K562 (cell line): Measurements from ENCODE around the gene BZW2. TPM values are rescaled to one million over a fixed set of nuclear protein-coding genes. Genes with fewer than 3 reads are reported as not detected.

ENCODE experiments used
- ATAC-seq: fragments of 200-7000 bp; cut with Tn5 transposase; 3 replicates; pipeline ENCODE4 v1.9.1; 2020; ENCODE audit warnings: moderate library complexity
- BruUV-seq: library from RNA; stranded (reverse); fragments of 400-500 nt; replicated peaks from 2 replicates; lab custom pipeline; 2021; lab: Mats Ljungman, UMichigan
- CTCF ChIA-PET: fragments of 300-600 bp; formaldehyde crosslinking; extraction: SDS; loops from one replicate; lab custom pipeline; 2021; ENCODE audit warnings: low intra/inter-chr PET ratio; lab: Yijun Ruan, JAX
- POLR2A ChIA-PET: fragments of 300-600, 350-650 bp; sonication (Branson Sonifier 250); formaldehyde crosslinking; extraction: SDS; loops from one replicate; lab custom pipeline; 2021; ENCODE audit warnings: antibody characterized with exemption, inconsistent platforms; lab: Yijun Ruan, JAX
- DNase-seq, 4 experiments: peaks; one replicate each; pipeline versions ENCODE4 v3.0.0 to v3.0.0-alpha.2; 2011 to 2018; ENCODE audit warnings: low spot score in 3 of 4, mixed read lengths in 3 of 4; ENCODE audit errors: extremely low read depth in 1 of 4
- FAIRE-seq: peaks from 2 replicates; lab custom pipeline; 2011; peaks lifted over from hg19 to GRCh38; lab: Jason Lieb, UNC
- H2AFZ ChIP-seq: 2 replicates; pipeline ENCODE4 v1.6.0; 2011; ENCODE audit warnings: low read depth, low read length, control low read depth, inconsistent platforms
- H3K27ac ChIP-seq: fragments of 200-600 bp; 3 replicates; pipeline ENCODE4 v1.8.0; 2011; ENCODE audit warnings: low read depth, mild to moderate bottlenecking, control low read depth, inconsistent platforms, low read length, moderate library complexity, mixed read lengths; ENCODE audit errors: extremely low read depth
- H3K27me3 ChIP-seq, 2 experiments: fragments of 300-600 bp in 1 of 2; 2 replicates in 1 of 2; 3 replicates in 1 of 2; pipeline versions ENCODE4 v1.6.0 to v1.8.0; 2011; ENCODE audit warnings: inconsistent platforms in 2 of 2, low read length in 2 of 2, mild to moderate bottlenecking in 1 of 2, mixed read lengths in 1 of 2, moderate library complexity in 1 of 2; ENCODE audit not compliant: control insufficient read depth in 2 of 2, insufficient read depth in 2 of 2
- H3K36me3 ChIP-seq: fragments of 300-600 bp; 3 replicates; pipeline ENCODE4 v1.8.0; 2011; ENCODE audit warnings: mild to moderate bottlenecking, low read length, inconsistent platforms; ENCODE audit not compliant: control insufficient read depth, insufficient read depth
- H3K4me1 ChIP-seq, 2 experiments: fragments of 200-600 bp in 1 of 2; replicated peaks in 1 of 2; 2 replicates in 1 of 2; 3 replicates in 1 of 2; pipeline versions ENCODE4 v1.5.1 to v1.8.0; 2011; ENCODE audit warnings: inconsistent platforms in 2 of 2, low read length in 2 of 2, mild to moderate bottlenecking in 1 of 2, mixed read lengths in 1 of 2, moderate library complexity in 1 of 2; ENCODE audit not compliant: control insufficient read depth in 2 of 2, insufficient read depth in 2 of 2
- H3K4me2 ChIP-seq: 2 replicates; pipeline ENCODE4 v1.6.1; 2011; ENCODE audit warnings: low read length, control low read depth, inconsistent platforms, mixed read lengths; ENCODE audit not compliant: insufficient read depth
- H3K4me3 ChIP-seq: fragments of 200-600 bp; sonication (generic), shearing (Covaris generic); 2 replicates; pipeline ENCODE4 v1.5.1; 2016; ENCODE audit warnings: control low read depth, inconsistent platforms
- H3K79me2 ChIP-seq: fragments of 200-600 bp; 3 replicates; pipeline ENCODE4 v1.8.0; 2011; ENCODE audit warnings: low read length, inconsistent platforms; ENCODE audit not compliant: control insufficient read depth, insufficient read depth
- H3K9ac ChIP-seq, 2 experiments: 2 replicates each; pipeline versions ENCODE4 v1.6.0 to v1.6.1; 2011; ENCODE audit warnings: low read depth in 2 of 2, low read length in 2 of 2, control low read depth in 1 of 2, inconsistent platforms in 1 of 2, mild to moderate bottlenecking in 1 of 2, mixed read lengths in 1 of 2; ENCODE audit not compliant: insufficient read depth in 1 of 2
- H3K9me1 ChIP-seq: one replicate; pipeline ENCODE4 v1.6.0; 2011; ENCODE audit warnings: inconsistent platforms, mild to moderate bottlenecking, low read length, moderate library complexity; ENCODE audit not compliant: control insufficient read depth, insufficient read depth
- H3K9me3 ChIP-seq: replicated peaks from 2 replicates; pipeline ENCODE4 v1.5.1; 2011; ENCODE audit warnings: low read depth, low read length, inconsistent platforms; ENCODE audit not compliant: control insufficient read depth, insufficient read depth
- H4K20me1 ChIP-seq: replicated peaks from 2 replicates; pipeline ENCODE4 v1.6.1; 2011; ENCODE audit warnings: low read length, inconsistent platforms, mixed read lengths; ENCODE audit not compliant: control insufficient read depth, insufficient read depth
- CBFA2T2 ChIP-seq: fragments of 450-650 bp; conservative IDR thresholded peaks from 2 replicates; pipeline ENCODE4 v1.6.1; 2017; ENCODE audit warnings: mild to moderate bottlenecking
- CBX2 ChIP-seq: fragments of 200-600 bp; sonication (generic); IDR thresholded peaks from one replicate; pipeline ENCODE4 v1.6.1; 2012; ENCODE audit warnings: mild to moderate bottlenecking, low read length, inconsistent platforms; ENCODE audit not compliant: insufficient read depth, poor library complexity, severe bottlenecking
- CCNT2 ChIP-seq: IDR thresholded peaks from 2 replicates; pipeline ENCODE4 v1.6.1; 2011; ENCODE audit warnings: borderline replicate concordance, low read depth, mild to moderate bottlenecking, moderate library complexity, mixed read lengths, low read length; ENCODE audit not compliant: insufficient read length; ENCODE audit errors: extremely low read depth
- DPF2 ChIP-seq: fragments of 450-650 bp; IDR thresholded peaks from 2 replicates; pipeline ENCODE4 v1.6.1; 2016
- E2F5 ChIP-seq: sonication (generic); formaldehyde crosslinking; IDR thresholded peaks from 2 replicates; pipeline ENCODE4 v1.8.0; 2022; ENCODE audit warnings: mild to moderate bottlenecking, missing genetic modification reagents
- MCM2 ChIP-seq: fragments of 450-650 bp; IDR thresholded peaks from 2 replicates; pipeline ENCODE4 v1.6.1; 2017; ENCODE audit warnings: low read depth, mild to moderate bottlenecking
- NFIC ChIP-seq: fragments of 450-650 bp; IDR thresholded peaks from 2 replicates; pipeline ENCODE4 v1.6.1; 2017; ENCODE audit warnings: mild to moderate bottlenecking, inconsistent platforms
- ZNF408 ChIP-seq: fragments of 250-450 bp; sonication (Bioruptor Pico); IDR thresholded peaks from 2 replicates; pipeline ENCODE4 v1.4.0; 2020; ENCODE audit warnings: low read depth, mild to moderate bottlenecking, moderate library complexity
- WGBS: fragments of 100-300 bp; shearing (Covaris generic); methylation state at CpG from one replicate; pipeline ENCODE4 v1.1.6; 2016; ENCODE audit warnings: low coverage, mixed read lengths; ENCODE audit not compliant: insufficient coverage; ENCODE audit errors: missing lambda C conversion rate; 5-methylcytosine and 5-hydroxymethylcytosine counted together
- in situ Hi-C: fragments of 300-500 bp; cut with MboI; formaldehyde crosslinking; loops from 4 replicates; pipeline ENCODE4 v1.15.0; 2018; ENCODE audit warnings: inconsistent platforms, mixed read lengths
- intact Hi-C: fragments of 100-400 bp; cut with micrococcal nuclease; formaldehyde crosslinking; loops from 2 replicates; pipeline ENCODE4 v1.14.2; 2022
- polyA plus RNA-seq, 8 experiments: library from polyadenylated mRNA; depleted of rRNA in 4 of 8; stranded (reverse) in 5 of 8; unstranded in 3 of 8; fragments of >200 nt; fragmentation: Nextera tagmentation in 2 of 8; fragmentation: Illumina TruSeq in 1 of 8; extraction: Ambion mirVana in 2 of 8; extraction: Trizol in 1 of 8; gene quantifications; 2 replicates each; pipeline versions ENCODE4 v1.2.1 to v1.2.3, GENCODE V29; 2011 to 2014; ENCODE audit warnings: inconsistent platforms in 1 of 8, missing spikeins in 1 of 8
- total RNA-seq, 7 experiments: library from RNA; depleted of rRNA in 6 of 7; stranded (reverse); fragments of >200 nt in 6 of 7; fragmentation: Illumina TruSeq in 2 of 7; extraction: Trizol in 2 of 7; gene quantifications; 2 replicates each; pipeline versions ENCODE4 v1.2.1 to v1.2.3, GENCODE V29; 2011 to 2021; ENCODE audit warnings: low replicate concordance in 1 of 7

BZW2 gene
- total and polyA plus RNA-seq, 9 of the 15 experiments (the other 6 are each of a cell fraction or from before 2014, with no cell fraction given): 140 to 316 (median 173) TPM

- ChIA-PET POLR2A (interaction anchor here (0.9 to 1.8 kb wide), 5 partner anchors 9 to 23 kb away, joined by 3 to 5 read pairs (median 4); no protein-coding TSS in a partner anchor), CTCF (no interaction called here)
- intact Hi-C loops: no loop called here
- H3K4me1 ChIP-seq: peaks cover 11 to 52% of the 10 kb centered on the region in 2 experiments; a peak in 4 of 5 replicates
- H3K9me1 ChIP-seq: no peaks in the 10 kb centered on the region
- 60% methylated on average over 2 of the region's 2 CpGs for WGBS
- BruUV-seq: no TSS peak
- no peak overlapping the region for H2AFZ ChIP-seq
- H3K27ac ChIP-seq: no peak overlapping the region
- H3K9me3 ChIP-seq: no peaks in the 10 kb centered on the region
- no peak overlapping the region; the same call in 1 of the 2 replicates for H3K4me2 ChIP-seq
- H4K20me1 ChIP-seq: peaks cover 18% of the 10 kb centered on the region
- H3K79me2 ChIP-seq: peaks cover 100% of the 10 kb centered on the region
- in situ Hi-C loops: no loop called here
- FAIRE-seq (no peak), ATAC-seq (peak; percentile 1; the same call in 1 of the 3 replicates), DNase-seq (no peak)
- H3K9ac ChIP-seq: no peak overlapping the region
- H3K36me3 ChIP-seq: peaks cover 59% of the 10 kb centered on the region
- H3K27me3 ChIP-seq: no peaks in the 10 kb centered on the region
- H3K4me3 ChIP-seq: no peak overlapping the region
- TF ChIP-seq ZNF408 (CRISPR knock-in tag): no peak
- no peak for TF ChIP-seq CBX2
- TF ChIP-seq CCNT2: no peak
- peak; percentile 42 for TF ChIP-seq NFIC
- no peak for TF ChIP-seq MCM2
- no peak for TF ChIP-seq CBFA2T2
- TF ChIP-seq DPF2: no peak
- no peak for TF ChIP-seq E2F5 (CRISPR knock-in tag)
These were observed 6.9 kb downstream of the BZW2 start for GRCh38 chr7:16652888-16653287.
